NB4 (cell line): Measurements from ENCODE around the gene TPM4.

ENCODE experiments used
- MYC ChIP-seq: IDR thresholded peaks from 2 replicates; pipeline ENCODE4 v1.6.1; 2011; ENCODE audit warnings: low read depth, low read length
- POLR2A ChIP-seq: IDR thresholded peaks from 2 replicates; pipeline ENCODE4 v1.6.1; 2011; ENCODE audit warnings: mild to moderate bottlenecking; ENCODE audit not compliant: insufficient read length; ENCODE audit errors: extremely low read depth
- TF ChIP-seq, protein P1 (sequence below): IDR thresholded peaks from one replicate; pipeline ENCODE4 v1.5.1; 2012; ENCODE audit warnings: low read depth, low read length
- TF ChIP-seq, protein P2 (sequence below): IDR thresholded peaks from 2 replicates; pipeline ENCODE4 v1.6.1; 2011; ENCODE audit warnings: low read depth, low read length

DNA sequence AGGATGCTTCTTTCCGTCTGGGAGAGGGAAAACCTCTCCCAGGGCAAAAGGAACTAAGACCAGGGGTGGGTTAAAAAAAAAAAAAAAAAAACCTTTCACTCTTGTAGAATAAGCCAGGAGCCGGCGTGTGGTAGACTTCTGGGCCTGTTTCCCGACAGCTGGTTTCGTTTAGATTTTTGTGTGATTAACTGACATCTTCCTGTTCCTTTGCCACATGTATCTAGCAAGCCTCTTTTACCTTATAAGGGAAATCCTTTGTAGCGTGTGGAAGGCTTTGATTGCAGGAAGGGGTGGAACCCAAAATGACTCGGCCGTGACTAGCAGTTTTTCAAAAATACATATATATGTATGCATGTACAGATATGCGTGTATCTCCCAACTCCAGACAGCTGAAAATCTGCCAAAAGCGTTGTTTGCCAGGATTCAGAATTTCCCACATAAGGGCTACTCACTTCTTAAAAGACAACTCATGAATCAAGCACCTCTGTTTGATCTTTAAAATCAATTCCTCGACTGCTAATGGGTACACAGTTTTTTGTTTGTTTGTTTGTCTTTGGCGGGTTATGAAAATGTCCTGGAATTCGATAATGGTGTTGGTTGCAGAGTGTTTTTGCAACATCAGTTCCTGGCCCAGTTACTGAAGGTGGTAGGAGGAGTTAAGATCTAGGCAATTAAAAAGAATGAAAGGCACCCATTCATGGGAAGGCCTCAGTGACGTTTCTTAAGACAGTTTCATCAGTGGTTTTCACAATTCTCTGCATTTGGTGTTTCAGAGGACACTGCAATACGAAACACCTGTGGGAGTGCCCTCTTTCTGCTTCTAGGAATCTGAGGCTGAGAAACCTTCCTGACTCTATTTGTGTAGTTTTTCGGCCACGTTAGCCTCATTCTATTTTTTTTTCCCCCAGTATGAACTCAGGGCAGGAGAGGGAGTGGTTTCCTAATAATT is 2.7 kb downstream of the TPM4 start:
- TF ChIP-seq, protein P1, sequence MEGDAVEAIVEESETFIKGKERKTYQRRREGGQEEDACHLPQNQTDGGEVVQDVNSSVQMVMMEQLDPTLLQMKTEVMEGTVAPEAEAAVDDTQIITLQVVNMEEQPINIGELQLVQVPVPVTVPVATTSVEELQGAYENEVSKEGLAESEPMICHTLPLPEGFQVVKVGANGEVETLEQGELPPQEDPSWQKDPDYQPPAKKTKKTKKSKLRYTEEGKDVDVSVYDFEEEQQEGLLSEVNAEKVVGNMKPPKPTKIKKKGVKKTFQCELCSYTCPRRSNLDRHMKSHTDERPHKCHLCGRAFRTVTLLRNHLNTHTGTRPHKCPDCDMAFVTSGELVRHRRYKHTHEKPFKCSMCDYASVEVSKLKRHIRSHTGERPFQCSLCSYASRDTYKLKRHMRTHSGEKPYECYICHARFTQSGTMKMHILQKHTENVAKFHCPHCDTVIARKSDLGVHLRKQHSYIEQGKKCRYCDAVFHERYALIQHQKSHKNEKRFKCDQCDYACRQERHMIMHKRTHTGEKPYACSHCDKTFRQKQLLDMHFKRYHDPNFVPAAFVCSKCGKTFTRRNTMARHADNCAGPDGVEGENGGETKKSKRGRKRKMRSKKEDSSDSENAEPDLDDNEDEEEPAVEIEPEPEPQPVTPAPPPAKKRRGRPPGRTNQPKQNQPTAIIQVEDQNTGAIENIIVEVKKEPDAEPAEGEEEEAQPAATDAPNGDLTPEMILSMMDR = no peak
- TF ChIP-seq POLR2A (no peak), MYC (peak; percentile 82)
- TF ChIP-seq, protein P2, sequence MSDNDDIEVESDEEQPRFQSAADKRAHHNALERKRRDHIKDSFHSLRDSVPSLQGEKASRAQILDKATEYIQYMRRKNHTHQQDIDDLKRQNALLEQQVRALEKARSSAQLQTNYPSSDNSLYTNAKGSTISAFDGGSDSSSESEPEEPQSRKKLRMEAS = peak; percentile 83
